Measurements from ENCODE around the gene ZBTB20. TPM values are rescaled to one million over a fixed set of nuclear protein-coding genes. Genes with fewer than 3 reads are reported as not detected.

The ZBTB20 gene
- total RNA-seq, 1 experiment from 2014 or later, result 26.5 TPM

- no peak overlapping the region for H3K4me2 ChIP-seq
- H2AFZ ChIP-seq, result no peak overlapping the region
- no peaks in the 10 kb centered on the region for H3K27me3 ChIP-seq (ENCODE audit: insufficient read depth, low read depth)
- no peaks in the 10 kb centered on the region for H3K9me2 ChIP-seq (ENCODE audit: insufficient read depth)
- intact Hi-C loops (cut with micrococcal nuclease; ENCODE audit: unreplicated experiment), result no loop called here
- no TSS peak for BruUV-seq (replicated peaks)
- H3K27ac ChIP-seq, result no peak overlapping the region
- H3K36me3 ChIP-seq (ENCODE audit: low read depth), result no peaks in the 10 kb centered on the region
- POLR2A ChIA-PET (ENCODE audit: unreplicated experiment), result no interaction called here
- no peaks in the 10 kb centered on the region for H3K9me3 ChIP-seq (ENCODE audit: insufficient read depth, low read depth)
- CTCF ChIA-PET, result no interaction called here
- H3K79me2 ChIP-seq (ENCODE audit: low read depth), result no peaks in the 10 kb centered on the region
- no peaks in the 10 kb centered on the region for H3F3A ChIP-seq (ENCODE audit: insufficient read depth, low read depth)
- no peaks in the 10 kb centered on the region for H4K20me1 ChIP-seq (ENCODE audit: insufficient read depth)
- H3K4me3 ChIP-seq, result no peak overlapping the region
- no peak for TF ChIP-seq EZH2 (IDR thresholded peaks at IDR 0.05; ENCODE audit: low read depth)
- TF ChIP-seq, protein P1, sequence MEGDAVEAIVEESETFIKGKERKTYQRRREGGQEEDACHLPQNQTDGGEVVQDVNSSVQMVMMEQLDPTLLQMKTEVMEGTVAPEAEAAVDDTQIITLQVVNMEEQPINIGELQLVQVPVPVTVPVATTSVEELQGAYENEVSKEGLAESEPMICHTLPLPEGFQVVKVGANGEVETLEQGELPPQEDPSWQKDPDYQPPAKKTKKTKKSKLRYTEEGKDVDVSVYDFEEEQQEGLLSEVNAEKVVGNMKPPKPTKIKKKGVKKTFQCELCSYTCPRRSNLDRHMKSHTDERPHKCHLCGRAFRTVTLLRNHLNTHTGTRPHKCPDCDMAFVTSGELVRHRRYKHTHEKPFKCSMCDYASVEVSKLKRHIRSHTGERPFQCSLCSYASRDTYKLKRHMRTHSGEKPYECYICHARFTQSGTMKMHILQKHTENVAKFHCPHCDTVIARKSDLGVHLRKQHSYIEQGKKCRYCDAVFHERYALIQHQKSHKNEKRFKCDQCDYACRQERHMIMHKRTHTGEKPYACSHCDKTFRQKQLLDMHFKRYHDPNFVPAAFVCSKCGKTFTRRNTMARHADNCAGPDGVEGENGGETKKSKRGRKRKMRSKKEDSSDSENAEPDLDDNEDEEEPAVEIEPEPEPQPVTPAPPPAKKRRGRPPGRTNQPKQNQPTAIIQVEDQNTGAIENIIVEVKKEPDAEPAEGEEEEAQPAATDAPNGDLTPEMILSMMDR (conservative IDR thresholded peaks at IDR 0.05), result no peak
- DNase-seq, result no peak
- peaks cover 7% of the 10 kb centered on the region; the same call in 1 of the 2 replicates for H3K4me1 ChIP-seq (replicated peaks; ENCODE audit: insufficient read depth)
Observed at GRCh38 chr3:114476511-114476910, 670.6 kb downstream of the ZBTB20 start.

GRCh38 chr3:114471478-114471877 lies 675.6 kb downstream of the ZBTB20 start:
- H3K4me1 ChIP-seq (replicated peaks; ENCODE audit: insufficient read depth), result no peaks in the 10 kb centered on the region
- H4K20me1 ChIP-seq (ENCODE audit: insufficient read depth), result no peaks in the 10 kb centered on the region; the same call in 1 of the 2 replicates
- TF ChIP-seq, protein P1 (conservative IDR thresholded peaks at IDR 0.05), result no peak
- TF ChIP-seq EZH2 (IDR thresholded peaks at IDR 0.05; ENCODE audit: low read depth), result no peak
- H3K79me2 ChIP-seq (ENCODE audit: low read depth), result no peaks in the 10 kb centered on the region
- H3K9me2 ChIP-seq (ENCODE audit: insufficient read depth), result no peaks in the 10 kb centered on the region
- BruUV-seq (replicated peaks), result no TSS peak
- H3K4me2 ChIP-seq, result no peak overlapping the region
- H3K36me3 ChIP-seq (ENCODE audit: low read depth), result no peaks in the 10 kb centered on the region
- H3K9me3 ChIP-seq (ENCODE audit: insufficient read depth, low read depth), result no peaks in the 10 kb centered on the region
- H2AFZ ChIP-seq, result no peak overlapping the region
- POLR2A ChIA-PET (ENCODE audit: unreplicated experiment), result no interaction called here
- H3K4me3 ChIP-seq, result no peak overlapping the region
- no peaks in the 10 kb centered on the region for H3F3A ChIP-seq (ENCODE audit: insufficient read depth, low read depth)
- no peaks in the 10 kb centered on the region for H3K27me3 ChIP-seq (ENCODE audit: insufficient read depth, low read depth)
- DNase-seq, result no peak
- intact Hi-C loops (cut with micrococcal nuclease; ENCODE audit: unreplicated experiment), result no loop called here
- CTCF ChIA-PET, result no interaction called here
- no peak overlapping the region for H3K27ac ChIP-seq

- Histone ChIP-seq H3K79me2 (ENCODE audit: low read depth) (no peaks in the 10 kb centered on the region), H3K36me3 (ENCODE audit: low read depth) (no peaks in the 10 kb centered on the region), H3K9me3 (ENCODE audit: insufficient read depth, low read depth) (no peaks in the 10 kb centered on the region), H3K4me2 (no peak overlapping the region), H3K9me2 (ENCODE audit: insufficient read depth) (no peaks in the 10 kb centered on the region), H3K4me3 (no peak overlapping the region), H4K20me1 (ENCODE audit: insufficient read depth) (no peaks in the 10 kb centered on the region; the same call in 1 of the 2 replicates), H3K27me3 (ENCODE audit: insufficient read depth, low read depth) (no peaks in the 10 kb centered on the region), H2AFZ (no peak overlapping the region), H3K4me1 (replicated peaks; ENCODE audit: insufficient read depth) (no peaks in the 10 kb centered on the region), H3K27ac (no peak overlapping the region), H3F3A (ENCODE audit: insufficient read depth, low read depth) (no peaks in the 10 kb centered on the region)
- BruUV-seq (replicated peaks), result no TSS peak
- intact Hi-C loops (cut with micrococcal nuclease; ENCODE audit: unreplicated experiment), result no loop called here
- no peak for TF ChIP-seq EZH2 (IDR thresholded peaks at IDR 0.05; ENCODE audit: low read depth)
- no peak for DNase-seq
- CTCF ChIA-PET, result no interaction called here
- POLR2A ChIA-PET (ENCODE audit: unreplicated experiment), result no interaction called here
Observed at GRCh38 chr3:114469070-114469469, 678.0 kb downstream of the ZBTB20 start.

- POLR2A ChIA-PET (ENCODE audit: unreplicated experiment), result no interaction called here
- intact Hi-C loops (cut with micrococcal nuclease; ENCODE audit: unreplicated experiment), result no loop called here
- Histone ChIP-seq H3K27me3 (ENCODE audit: insufficient read depth, low read depth) (no peaks in the 10 kb centered on the region), H3K36me3 (ENCODE audit: low read depth) (no peaks in the 10 kb centered on the region), H3K4me3 (no peak overlapping the region), H3K4me2 (no peak overlapping the region), H3K4me1 (replicated peaks; ENCODE audit: insufficient read depth) (no peaks in the 10 kb centered on the region), H4K20me1 (ENCODE audit: insufficient read depth) (no peaks in the 10 kb centered on the region; the same call in 1 of the 2 replicates), H3K27ac (no peak overlapping the region), H3K79me2 (ENCODE audit: low read depth) (no peaks in the 10 kb centered on the region), H3F3A (ENCODE audit: insufficient read depth, low read depth) (no peaks in the 10 kb centered on the region), H3K9me2 (ENCODE audit: insufficient read depth) (no peaks in the 10 kb centered on the region), H2AFZ (no peak overlapping the region), H3K9me3 (ENCODE audit: insufficient read depth, low read depth) (no peaks in the 10 kb centered on the region)
- no TSS peak for BruUV-seq (replicated peaks)
- no peak for DNase-seq
- TF ChIP-seq, protein P1 (conservative IDR thresholded peaks at IDR 0.05), result no peak
- no peak for TF ChIP-seq EZH2 (IDR thresholded peaks at IDR 0.05; ENCODE audit: low read depth)
- CTCF ChIA-PET, result no interaction called here
Observed at GRCh38 chr3:114466816-114467215, 680.3 kb downstream of the ZBTB20 start.

All from PC-9 (cell line).